UCSD-AML1 (cell line): ENCODE data around the gene OR7G2.

Source experiments
- DNase-seq: peaks from one replicate; lab custom pipeline; 2025; ENCODE audit not compliant: unreplicated experiment; lab: John Stamatoyannopoulos, UW

OR7G2 gene

DNA sequence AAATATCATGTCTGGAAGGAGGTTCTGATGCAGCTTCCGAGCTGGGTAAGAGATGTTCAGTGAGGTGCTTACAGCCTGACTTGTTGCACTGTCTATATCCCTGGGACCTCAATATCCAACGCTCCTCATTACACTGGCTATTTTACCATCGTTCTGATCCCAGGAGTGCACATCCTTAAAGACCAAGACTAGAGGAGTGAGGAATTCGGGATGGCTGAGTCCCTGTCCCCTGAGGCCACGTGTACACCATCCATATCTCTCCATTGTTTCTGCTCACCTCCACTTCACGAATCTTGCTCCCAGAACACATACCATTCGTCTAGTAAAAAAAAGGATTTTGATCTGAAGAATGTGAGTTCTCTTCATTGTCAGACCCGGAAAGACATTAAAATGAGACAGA lies at the start of gene OR7G2:
Gene OR7G2 (minus strand): TSS at position 101 of the 400 bp plus-strand sequence. CDS start 4,232 bp downstream, outside the sequence.
- DNase-seq: no peak

DNA sequence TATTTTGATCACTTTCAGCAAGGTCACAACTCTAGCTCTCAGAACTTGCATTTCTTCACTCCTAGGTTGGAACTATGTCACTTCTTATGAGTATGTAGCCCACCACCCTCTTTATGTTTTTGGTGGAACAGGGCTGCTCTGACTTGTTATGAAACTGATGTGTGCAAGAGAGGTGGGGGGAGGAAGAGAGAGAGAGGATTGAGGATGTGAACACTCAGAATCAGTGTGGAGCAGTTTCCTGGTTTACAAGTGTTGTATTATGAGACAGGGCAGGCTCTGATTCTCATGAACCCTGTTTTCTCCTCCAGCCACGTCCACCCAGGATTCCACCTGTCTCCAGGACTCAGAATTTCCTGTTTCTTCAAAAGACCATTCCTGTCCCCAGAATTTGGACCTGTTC lies 49.0 kb upstream of the OR7G2 start:
- no peak for DNase-seq

DNA sequence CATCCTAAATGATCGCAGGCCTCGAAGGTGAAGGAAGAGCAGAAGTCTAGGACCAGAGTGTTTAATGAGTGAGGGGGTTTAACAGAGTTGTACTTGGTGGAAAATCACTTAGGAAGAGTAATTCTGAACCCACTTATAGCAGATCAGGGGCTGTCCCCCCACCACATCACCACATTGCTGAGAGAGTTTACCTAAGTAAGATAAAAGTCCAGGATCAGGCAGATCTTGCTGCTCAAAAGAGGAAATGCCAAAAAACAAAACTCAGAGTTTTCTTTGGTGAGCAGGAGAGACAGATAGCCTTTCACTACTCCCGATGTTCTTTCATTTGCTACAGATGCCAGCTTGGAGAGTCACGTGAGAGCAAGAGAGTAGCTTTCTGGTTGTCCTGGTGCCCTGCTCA lies 48.3 kb upstream of the OR7G2 start:
- no peak for DNase-seq

DNA sequence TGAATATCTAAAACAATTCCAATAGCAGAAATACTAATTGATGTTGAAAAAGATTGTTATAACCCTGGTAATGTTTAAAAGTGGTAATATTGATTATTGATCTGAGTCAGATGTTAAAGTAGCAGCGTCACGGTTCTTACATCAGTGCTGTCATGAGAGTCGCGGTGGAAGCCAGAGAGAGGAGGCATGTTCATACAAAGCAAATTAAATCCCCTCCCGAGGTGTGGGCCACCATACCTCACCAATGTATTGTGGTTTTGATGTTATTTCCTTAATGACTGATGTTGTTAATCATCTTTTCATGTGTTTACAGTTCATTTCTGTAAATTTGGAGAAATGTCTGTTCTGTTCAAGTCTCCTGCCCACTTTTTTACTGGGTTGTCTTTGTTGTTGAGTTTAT lies 44.1 kb upstream of the OR7G2 start:
- DNase-seq: no peak

DNA sequence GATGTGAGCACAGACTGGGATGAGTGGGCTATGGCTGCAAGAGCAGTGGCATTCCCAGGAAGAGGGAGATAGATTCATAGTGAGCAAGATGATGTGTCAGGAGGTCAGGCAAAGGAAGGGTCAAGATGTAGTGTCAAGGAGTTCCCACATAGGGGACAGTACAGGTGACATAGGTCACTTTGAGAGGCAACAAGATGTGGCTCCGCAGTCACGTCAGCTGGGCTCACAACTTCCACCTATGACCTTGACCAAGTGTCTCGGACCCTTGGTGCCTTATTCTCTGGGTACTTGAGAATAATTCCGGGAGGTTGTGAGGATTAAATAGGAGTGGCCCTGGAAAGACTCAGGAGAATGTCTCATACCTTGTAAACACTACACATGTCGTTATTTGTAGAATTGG lies 43.4 kb upstream of the OR7G2 start:
- DNase-seq: no peak

DNA sequence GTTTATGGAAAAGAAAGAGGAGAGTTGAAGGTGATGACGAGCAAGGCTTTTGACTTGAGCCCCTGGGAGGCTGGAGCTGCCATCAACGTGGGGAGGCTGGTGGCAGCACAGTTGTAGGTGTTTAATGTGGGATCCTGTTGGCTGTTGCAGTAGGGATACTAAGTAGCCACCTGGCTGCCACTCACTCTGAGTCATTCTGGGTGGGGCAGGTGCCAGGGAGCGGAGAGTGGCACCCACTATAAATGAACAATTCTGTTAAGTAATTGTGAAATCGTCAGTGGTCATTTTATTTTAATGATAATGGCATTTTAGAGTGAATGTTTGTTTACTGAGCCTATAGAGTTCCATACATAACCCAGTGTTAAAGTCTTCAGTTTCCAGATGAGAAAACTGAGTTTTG lies 42.7 kb upstream of the OR7G2 start:
- DNase-seq: no peak

DNA sequence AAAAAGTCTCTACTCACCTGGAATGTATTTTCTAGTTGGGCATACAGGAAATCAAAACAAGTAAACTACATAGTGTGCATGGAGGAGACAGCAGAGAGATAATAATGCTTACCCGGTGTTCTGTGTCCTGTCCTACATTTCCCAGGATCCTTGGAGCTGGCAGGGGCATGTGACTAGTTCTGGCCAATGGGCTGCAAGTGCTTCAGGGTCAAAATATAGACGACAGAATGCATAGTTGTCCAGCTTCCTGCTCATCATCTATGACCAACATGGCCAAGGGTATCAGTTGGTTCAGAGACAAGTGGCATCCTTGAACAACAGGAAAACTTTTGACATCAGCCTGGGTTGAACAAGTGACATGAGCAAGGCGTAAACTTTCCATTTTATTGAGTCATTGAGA lies 41.4 kb upstream of the OR7G2 start:
- DNase-seq: no peak

DNA sequence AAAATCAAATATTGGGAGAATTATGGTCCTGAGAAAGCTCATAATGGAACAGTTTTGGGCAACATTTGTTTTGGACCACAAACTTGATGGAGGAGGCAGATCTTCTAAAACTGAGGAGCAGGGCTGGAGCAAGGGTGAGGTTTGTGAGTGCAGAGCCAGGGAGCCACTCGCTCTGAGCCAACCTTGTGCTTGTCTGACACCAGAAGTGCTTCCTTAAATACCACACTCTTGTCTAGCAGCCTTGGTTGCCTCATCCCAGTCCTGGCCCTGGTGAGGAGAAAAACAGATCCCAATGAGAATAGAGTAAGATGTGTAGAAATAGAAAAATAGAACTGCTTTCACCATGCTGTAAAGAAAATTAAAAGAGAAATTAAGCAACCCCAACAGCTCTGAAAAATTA lies 39.6 kb upstream of the OR7G2 start:
- no peak for DNase-seq

DNA sequence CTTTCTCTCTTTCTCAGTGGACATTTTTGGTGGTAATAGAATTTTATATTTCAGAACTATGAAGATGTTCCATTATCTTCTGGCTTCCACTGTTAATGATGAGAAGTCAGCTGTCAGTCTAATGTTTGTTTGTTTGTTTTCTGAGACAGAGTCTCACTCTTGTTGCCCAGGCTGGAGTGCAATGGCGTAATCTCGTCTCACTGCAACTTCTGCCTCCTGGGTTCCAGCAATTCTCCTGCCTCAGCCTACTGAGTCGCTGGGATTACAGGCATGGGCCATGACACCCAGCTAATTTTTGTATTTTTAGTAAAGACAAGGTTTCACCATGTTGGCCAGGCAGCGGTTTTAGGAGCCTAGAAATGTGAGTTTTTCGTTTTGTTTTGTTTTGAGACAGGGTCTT lies 37.6 kb upstream of the OR7G2 start:
- no peak for DNase-seq

DNA sequence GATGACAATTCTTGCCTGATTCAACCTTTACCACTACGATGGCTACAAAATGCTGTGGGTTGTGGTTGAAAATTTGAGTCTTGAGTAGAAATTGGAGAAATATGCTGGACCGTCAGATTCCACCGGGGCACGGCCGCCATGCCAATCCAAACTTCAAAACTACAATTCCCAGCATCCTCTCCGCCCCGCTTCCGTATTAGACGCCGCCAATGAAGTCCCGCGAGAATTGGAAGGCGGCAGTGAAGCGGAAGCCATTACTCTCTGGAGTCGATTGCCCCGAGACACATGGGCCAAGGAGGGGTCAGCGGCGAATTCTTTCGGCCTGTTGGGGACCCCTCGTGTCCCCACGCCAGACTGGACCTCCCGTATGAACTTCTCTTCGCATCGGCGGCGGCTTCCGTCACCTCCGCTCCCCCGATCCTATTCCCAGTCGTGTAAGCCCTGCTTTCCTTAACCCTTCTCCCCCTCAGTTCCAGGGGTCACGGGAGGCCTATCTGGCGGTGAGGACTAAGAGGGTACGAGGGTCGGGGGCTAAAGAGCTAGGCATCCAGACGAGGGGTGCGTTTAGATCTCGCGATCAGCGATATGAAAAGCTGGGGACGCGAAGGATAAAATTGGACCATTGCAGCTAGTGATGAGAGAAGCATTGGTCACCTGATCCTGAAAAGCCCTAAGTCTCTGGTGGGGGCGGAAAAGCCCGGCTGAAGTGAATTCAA lies 33.0 kb upstream of the OR7G2 start, which contains the start of gene ZNF317:
Gene ZNF317 (plus strand): TSS at position 239 of the 716 bp plus-strand sequence. CDS start 15,620 bp downstream, outside the sequence.
- DNase-seq: peak; percentile 85

DNA sequence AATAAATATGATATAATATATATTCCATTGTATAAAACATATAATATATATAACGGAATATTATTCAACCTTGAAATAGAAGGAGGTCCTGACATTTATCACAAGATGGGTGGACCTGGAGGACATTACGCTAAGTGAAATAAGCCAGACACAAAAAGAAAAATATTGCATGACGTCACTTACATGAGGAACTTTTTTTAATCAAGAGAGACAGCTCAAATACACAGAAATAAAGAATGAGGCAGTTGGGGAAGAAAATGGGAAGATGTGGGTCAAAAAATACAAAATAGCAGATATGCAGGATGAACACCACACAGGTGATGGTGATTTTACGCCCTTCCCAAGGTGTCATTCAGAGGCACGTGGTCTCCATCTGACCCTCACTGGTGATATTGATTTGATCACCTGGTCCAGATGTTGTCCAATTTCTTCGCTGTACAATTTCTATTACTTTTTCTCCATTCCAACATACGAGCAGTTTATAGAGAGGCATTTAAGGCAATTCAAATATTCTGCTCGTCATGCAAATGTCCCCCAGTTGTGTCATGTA lies 32.4 kb upstream of the OR7G2 start:
- no peak for DNase-seq

DNA sequence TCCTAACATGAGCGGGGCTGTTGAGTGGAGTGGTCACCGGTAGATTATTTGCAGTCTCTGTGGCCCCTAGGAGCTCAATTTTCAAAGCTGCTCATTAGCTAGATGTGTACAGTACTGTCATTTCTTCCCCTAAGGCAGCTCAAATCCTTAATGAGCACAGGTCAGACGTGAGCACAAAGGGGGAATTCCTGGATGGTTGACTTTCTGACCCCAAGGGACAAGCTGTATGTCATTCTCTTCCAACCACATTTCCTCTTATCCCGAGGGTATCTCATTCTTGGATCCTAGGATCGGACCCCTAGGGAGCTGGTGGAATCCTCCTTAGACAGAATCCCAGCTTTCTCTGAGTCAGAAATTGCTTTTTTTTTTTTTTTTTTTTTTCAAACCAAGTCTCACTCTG lies 25.1 kb upstream of the OR7G2 start:
- DNase-seq: no peak

DNA sequence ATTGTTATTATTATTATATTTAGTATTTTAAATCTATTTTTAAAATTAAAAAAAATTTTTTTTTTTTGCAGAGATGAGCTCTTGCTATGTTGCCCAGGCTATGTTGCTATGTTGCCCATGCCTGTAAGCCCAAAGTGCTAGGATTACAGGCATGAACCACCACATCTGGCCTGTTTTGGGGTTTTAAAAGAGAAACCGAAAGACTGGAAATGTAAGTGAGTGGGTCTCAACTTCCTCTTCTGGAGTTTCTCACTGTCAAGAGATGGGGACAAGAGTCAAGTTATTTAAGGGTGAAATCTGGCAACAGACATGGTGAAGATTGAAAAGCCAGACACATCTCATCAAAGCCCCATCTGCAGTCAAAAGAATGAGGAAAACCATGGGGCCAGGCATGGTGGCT lies 23.7 kb upstream of the OR7G2 start:
- DNase-seq: no peak

DNA sequence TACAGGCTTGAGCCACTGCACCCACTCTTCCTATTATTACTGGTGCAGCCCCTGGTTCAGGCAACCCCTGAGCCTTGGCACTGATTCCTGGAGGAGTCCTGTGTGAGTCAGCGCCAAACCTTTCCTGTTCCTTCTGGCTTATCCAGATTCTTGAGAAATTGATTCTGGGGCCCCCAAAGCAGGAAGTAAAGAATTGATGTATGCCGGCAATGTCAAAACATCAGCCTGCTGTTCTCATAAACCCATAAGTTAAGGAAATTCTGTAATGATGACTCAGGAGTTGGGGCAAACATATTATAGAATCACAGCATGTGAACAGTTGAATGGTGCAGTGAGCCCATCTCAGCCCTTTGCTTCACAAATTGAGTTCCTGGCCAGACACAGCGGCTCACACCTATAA lies 20.9 kb upstream of the OR7G2 start:
- no peak for DNase-seq

DNA sequence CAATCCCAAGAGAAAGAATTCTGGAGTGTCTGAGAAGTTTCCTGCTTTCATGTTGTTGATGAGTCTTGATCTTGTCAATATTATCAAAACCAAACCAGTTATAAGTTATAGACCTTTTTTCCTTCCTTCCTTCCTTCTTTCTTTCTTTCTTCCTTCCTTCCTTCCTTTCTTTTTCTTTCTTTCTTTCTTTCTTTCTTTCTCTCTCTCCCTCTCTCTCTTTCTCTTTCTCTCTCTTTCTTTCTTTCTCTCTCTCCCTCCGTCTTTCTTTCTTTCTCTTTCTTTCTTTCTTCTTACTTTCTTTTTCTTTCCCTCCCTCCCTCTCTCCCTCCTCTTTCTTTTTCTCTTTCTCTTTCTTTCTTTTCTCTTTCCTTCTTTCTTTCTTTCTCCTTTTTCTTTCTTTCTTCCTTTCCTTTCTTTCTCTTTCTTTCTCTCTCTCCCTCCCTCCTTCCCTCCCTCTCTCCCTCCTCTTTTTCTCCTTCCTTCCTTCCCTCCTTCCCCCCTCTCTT lies 19.7 kb upstream of the OR7G2 start, which contains the start of gene OR7G3:
Gene OR7G3 (minus strand): TSS at position 51 of the 506 bp plus-strand sequence. CDS start 0 bp downstream, at position 51.
- no peak for DNase-seq

DNA sequence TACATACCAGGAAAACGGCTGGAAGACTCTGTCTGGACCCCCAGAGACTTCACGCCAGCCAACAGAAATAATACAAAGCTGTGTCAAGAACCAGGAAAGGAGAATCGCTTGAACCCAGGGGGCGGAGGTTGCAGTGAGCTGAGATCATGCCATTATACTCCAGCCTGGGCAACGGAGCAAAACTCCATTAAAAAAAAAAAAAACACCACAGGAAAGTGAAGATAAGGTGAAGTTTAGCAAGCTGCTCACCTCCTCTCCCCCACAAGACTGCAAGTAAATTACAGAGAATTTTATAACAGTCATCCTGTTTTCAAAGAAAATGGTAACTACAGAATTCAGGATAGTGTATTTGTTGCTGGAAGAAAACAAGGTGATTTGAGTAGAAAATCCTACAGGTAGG lies 9.3 kb upstream of the OR7G2 start:
- DNase-seq: no peak

DNA sequence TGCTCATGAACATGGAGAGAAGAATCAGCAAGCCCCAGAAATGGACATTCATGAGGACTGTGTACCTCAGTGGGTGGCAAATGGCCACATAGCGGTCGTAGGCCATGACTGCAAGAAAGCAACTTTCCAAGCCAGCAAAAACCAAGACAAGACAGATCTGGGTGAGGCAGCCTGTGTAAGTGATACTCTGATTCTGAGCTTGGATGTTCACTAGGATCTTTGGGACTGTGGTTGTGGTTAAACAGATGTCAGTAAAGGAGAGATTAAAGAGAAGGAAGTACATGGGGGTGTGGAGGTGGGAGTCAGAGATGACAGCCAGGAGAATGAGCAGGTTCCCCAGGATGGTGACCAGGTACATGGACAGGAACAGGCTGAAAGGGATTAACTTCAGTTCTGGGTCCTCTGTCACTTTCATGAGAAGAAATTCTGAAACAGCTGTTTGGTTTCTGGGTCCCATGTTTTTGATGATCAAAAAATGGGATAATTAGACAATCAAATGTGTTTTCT lies 8.1 kb upstream of the OR7G2 start, which contains the start of gene OR7G1:
Gene OR7G1 (minus strand): TSS at position 457 of the 507 bp plus-strand sequence. CDS start 0 bp downstream, at position 457.
- no peak for DNase-seq

DNA sequence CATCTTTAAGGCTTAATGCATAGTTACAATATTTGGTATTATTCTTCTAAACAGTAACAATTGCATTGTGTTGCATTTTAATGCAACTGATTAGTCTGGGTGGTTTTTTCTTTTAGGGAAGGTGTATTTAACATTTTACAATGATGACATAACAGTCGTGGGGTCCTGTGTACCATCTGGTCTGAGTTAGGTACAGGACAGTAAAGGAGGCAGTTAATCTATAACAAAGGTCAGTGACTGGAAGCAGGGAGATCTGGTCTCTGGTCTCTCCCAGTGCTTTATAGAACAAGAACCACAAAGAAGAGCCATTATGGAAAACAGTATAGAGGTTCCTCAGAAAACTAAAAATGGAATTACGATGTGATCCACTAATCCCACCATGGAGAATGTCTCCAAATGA lies 2.7 kb upstream of the OR7G2 start:
- no peak for DNase-seq

DNA sequence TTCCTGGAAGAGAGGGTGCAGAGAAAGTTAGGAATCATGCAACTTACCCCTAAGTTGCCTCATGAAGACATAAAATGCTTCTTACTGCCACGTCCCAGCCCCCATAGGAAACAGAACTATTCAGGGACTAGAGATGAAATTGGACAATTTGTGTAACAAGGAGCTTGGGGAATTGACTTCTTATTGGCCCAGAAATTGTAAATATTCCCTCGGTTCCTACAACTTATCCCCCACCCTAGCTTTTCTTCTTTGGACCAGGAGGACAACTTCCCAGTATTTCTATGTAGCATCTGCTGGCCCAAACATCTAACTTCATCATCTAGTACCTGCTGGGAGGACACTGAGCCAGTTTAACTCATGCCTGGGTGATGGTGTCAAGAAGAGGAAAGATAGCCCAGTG lies 20.5 kb downstream of the OR7G2 start, which contains the start of gene OR1M1:
Gene OR1M1 (plus strand): TSS at position 301 of the 400 bp plus-strand sequence. CDS start 6,184 bp downstream, outside the sequence.
- no peak for DNase-seq

DNA sequence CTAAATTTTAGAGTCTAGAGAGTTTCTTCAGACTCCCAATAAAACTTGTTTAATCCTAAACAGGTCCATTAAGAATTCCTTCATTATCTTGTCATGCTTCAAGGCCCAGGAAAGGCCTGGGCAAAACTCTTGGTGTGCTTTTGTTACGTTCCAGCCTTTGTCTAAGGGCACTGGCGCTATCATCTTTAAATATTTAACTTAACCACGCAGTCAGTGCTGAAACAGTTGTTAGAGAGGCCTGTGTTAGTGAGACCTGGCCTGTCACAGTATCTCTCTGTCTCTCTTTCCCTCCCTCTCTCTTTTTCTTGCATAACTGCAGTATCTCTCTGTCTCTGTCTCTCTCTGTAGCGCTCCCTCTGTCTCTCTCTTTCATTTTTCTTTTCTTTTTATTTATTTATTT lies 28.6 kb downstream of the OR7G2 start:
- DNase-seq: no peak

DNA sequence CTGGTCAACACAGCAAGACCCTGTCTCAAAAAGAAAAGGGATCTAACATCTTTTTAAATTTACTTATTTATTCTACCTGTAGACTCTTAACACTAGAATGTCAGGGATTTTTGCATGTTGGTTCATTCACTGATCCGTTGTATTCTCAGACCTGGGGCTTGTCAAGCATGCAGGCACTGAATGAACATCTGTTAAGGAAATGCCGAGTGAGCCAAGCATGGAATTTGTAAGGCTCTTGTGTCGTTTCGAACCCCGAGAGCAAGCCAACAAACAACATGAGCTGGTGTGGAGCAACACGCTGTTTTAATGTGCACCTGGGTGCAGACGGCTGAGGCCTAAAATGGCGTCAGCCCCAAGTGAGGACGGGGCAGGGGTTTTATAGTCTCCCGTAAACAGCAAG lies 30.4 kb downstream of the OR7G2 start:
- DNase-seq: no peak
